WI38 (cell line): ENCODE data around the gene CXCR4.

Experiments used
- H3K4me3 ChIP-seq: 2 replicates; pipeline ENCODE4 v1.5.1; 2011; ENCODE audit warnings: low read depth, mild to moderate bottlenecking, control low read depth, low read length
- TF ChIP-seq, protein P1 (sequence below): IDR thresholded peaks from 2 replicates; pipeline ENCODE4 v1.5.1; 2012; ENCODE audit warnings: low read depth, mild to moderate bottlenecking, control low read depth, low read length

The CXCR4 gene

DNA sequence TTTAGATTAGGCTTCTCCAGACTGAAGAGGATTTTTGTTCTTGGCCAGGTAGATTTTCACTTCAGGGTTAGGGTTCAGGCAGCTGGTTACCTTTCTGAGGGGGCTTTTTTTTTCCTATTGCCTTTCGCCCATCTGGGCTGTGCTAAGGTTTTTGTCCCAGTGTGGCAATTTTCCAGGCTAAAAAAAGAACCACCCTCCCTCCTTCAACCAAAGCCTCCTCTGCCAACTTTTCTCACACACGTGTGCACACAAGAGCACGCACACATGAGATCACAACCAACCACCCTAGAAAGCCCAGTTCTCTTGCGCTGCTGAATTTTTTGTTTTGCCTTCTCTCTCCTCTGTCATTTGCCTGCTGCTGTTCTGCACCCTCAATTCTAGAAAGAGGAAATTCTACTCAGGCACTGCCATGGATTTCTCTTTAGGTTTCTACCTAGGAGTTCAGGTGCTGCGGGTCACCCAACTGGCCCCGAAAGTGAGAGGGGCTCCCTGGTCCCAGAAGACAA, 8.5 kb upstream of the CXCR4 start:
- no peak overlapping the region for H3K4me3 ChIP-seq
- TF ChIP-seq, protein P1, sequence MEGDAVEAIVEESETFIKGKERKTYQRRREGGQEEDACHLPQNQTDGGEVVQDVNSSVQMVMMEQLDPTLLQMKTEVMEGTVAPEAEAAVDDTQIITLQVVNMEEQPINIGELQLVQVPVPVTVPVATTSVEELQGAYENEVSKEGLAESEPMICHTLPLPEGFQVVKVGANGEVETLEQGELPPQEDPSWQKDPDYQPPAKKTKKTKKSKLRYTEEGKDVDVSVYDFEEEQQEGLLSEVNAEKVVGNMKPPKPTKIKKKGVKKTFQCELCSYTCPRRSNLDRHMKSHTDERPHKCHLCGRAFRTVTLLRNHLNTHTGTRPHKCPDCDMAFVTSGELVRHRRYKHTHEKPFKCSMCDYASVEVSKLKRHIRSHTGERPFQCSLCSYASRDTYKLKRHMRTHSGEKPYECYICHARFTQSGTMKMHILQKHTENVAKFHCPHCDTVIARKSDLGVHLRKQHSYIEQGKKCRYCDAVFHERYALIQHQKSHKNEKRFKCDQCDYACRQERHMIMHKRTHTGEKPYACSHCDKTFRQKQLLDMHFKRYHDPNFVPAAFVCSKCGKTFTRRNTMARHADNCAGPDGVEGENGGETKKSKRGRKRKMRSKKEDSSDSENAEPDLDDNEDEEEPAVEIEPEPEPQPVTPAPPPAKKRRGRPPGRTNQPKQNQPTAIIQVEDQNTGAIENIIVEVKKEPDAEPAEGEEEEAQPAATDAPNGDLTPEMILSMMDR, result no peak

DNA sequence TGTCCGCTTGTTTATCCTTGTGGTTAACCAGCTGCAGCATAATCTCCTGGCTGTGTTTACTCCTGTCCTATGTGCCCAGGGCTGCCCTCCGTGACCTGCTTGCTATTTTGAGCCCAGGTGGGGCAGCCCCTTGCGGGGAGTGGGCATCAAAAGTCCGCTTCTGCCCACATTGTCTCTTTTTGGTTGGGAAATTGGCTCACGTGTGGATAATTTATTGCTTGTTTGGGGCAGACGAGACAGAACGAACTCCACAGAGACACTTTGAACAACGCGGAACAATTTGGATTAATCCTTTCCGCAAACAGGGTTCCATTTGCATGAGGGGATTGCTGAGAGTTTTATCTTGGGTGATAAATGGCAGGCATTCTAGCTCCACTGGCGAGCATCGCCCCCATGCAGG, 8.1 kb upstream of the CXCR4 start:
- TF ChIP-seq, protein P1, result no peak
- H3K4me3 ChIP-seq, result no peak overlapping the region

DNA sequence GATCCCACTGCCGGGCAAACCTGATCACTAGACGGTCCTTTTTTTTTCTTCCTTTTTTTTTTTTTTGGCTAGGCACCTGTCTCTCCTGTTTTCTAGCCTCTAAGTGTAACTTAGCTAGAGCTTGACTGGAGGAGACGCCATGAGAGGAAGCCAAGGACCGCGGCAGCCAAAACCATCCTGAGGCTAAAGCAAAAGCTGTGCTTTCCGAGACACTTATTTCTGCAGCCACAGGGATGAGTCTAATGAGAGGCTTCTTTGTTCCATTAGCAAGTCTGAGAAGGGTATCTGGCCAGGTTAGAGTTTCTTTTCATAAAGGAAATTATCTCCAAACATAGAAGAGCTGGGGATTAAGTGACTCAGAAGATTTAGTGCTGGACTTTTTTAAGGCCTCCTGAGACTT, 7.3 kb upstream of the CXCR4 start:
- TF ChIP-seq, protein P1, result no peak
- no peak overlapping the region for H3K4me3 ChIP-seq

- TF ChIP-seq, protein P1, result no peak
- H3K4me3 ChIP-seq, result no peak overlapping the region
Observed at GRCh38 chr2:136124805-136125204, 6.9 kb upstream of the CXCR4 start.

- TF ChIP-seq, protein P1, result no peak
- no peak overlapping the region for H3K4me3 ChIP-seq
Observed at GRCh38 chr2:136122661-136123060, 4.7 kb upstream of the CXCR4 start.

GRCh38 chr2:136121204-136121910, 3.4 kb upstream of the CXCR4 start:
- H3K4me3 ChIP-seq, result no peak overlapping the region
- TF ChIP-seq, protein P1, result no peak
